ENCODE results near the gene SPATC1L.

The SPATC1L gene

DNA sequence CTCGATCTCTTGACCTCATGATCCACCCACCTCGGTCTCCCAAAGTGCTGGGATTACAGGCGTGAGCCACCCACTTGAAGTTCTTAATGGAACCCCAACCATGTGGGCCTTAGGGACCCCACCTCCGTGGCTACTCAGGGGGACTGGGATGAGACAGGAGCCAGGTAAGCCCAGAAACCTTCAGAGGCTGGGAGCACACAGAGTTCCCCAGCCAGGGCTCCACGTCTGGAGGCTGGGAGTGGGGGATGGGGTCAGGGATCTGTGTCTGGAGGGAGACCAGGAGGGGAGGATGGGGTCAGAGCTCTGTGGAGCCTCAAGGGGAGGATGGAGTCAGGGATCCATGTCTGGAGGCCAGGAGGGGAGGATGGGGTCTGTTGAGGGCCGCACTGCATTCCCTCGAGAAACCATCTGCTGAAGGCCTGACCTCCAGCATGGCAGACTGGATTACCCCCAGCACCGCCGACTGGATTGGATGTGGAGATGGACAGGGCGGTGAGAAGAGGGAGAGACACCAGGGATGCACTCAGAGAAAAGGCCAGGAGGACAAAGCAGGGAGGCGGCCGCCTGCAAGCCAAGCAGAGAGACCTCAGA lies 26.8 kb downstream of the SPATC1L start (continued):
- TF ChIP-seq, protein P1, sequence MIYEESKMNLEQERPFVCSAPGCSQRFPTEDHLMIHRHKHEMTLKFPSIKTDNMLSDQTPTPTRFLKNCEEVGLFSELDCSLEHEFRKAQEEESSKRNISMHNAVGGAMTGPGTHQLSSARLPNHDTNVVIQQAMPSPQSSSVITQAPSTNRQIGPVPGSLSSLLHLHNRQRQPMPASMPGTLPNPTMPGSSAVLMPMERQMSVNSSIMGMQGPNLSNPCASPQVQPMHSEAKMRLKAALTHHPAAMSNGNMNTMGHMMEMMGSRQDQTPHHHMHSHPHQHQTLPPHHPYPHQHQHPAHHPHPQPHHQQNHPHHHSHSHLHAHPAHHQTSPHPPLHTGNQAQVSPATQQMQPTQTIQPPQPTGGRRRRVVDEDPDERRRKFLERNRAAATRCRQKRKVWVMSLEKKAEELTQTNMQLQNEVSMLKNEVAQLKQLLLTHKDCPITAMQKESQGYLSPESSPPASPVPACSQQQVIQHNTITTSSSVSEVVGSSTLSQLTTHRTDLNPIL (CRISPR knock-in tag; IDR thresholded peaks at IDR 0.05; ENCODE audit: low read depth), result no peak
- TF ChIP-seq OSR1 (CRISPR knock-in tag; IDR thresholded peaks at IDR 0.05) (no peak), ZC3H10 (CRISPR knock-in tag; IDR thresholded peaks at IDR 0.05) (no peak), ZNF565 (CRISPR knock-in tag; conservative IDR thresholded peaks at IDR 0.05; ENCODE audit: low read depth) (no peak), ARNTL (CRISPR knock-in tag; IDR thresholded peaks at IDR 0.05; ENCODE audit: borderline replicate concordance, low read depth) (no peak), PPARA (CRISPR knock-in tag; IDR thresholded peaks at IDR 0.05; ENCODE audit: borderline replicate concordance) (no peak), TOX (CRISPR knock-in tag; IDR thresholded peaks at IDR 0.05; ENCODE audit: borderline replicate concordance) (no peak), ESRRG (CRISPR knock-in tag; IDR thresholded peaks at IDR 0.05) (no peak)
- TF ChIP-seq, protein P2, sequence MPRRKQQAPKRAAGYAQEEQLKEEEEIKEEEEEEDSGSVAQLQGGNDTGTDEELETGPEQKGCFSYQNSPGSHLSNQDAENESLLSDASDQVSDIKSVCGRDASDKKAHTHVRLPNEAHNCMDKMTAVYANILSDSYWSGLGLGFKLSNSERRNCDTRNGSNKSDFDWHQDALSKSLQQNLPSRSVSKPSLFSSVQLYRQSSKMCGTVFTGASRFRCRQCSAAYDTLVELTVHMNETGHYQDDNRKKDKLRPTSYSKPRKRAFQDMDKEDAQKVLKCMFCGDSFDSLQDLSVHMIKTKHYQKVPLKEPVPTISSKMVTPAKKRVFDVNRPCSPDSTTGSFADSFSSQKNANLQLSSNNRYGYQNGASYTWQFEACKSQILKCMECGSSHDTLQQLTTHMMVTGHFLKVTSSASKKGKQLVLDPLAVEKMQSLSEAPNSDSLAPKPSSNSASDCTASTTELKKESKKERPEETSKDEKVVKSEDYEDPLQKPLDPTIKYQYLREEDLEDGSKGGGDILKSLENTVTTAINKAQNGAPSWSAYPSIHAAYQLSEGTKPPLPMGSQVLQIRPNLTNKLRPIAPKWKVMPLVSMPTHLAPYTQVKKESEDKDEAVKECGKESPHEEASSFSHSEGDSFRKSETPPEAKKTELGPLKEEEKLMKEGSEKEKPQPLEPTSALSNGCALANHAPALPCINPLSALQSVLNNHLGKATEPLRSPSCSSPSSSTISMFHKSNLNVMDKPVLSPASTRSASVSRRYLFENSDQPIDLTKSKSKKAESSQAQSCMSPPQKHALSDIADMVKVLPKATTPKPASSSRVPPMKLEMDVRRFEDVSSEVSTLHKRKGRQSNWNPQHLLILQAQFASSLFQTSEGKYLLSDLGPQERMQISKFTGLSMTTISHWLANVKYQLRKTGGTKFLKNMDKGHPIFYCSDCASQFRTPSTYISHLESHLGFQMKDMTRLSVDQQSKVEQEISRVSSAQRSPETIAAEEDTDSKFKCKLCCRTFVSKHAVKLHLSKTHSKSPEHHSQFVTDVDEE (CRISPR knock-in tag; IDR thresholded peaks at IDR 0.05), result no peak

DNA sequence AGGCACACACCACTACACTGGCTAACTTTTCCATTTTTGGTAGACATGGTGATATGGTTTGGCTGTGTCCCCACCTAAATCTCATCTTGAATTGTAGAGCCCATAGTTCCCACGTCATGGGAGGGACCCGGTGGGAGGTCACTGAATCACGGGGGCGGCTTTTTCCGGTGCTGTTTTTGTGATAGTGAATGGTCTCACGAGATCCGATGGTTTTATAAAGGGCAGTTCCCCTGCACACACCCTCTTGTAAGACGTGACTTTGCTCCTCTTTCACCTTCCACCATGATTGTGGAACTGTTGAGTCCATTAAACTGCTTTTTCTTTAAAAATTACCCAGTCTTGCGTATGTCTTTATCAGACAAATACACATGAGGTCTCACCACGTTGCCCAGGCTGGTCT lies 27.6 kb downstream of the SPATC1L start:
- ATAC-seq, result no peak
- TF ChIP-seq TOX (CRISPR knock-in tag; IDR thresholded peaks at IDR 0.05; ENCODE audit: borderline replicate concordance), result no peak
- TF ChIP-seq ISL1 (CRISPR knock-in tag; IDR thresholded peaks at IDR 0.05), result no peak
- no peak for TF ChIP-seq ESRRG (CRISPR knock-in tag; IDR thresholded peaks at IDR 0.05)
- no peak for TF ChIP-seq OSR1 (CRISPR knock-in tag; IDR thresholded peaks at IDR 0.05)
- no peak for TF ChIP-seq ARNTL (CRISPR knock-in tag; IDR thresholded peaks at IDR 0.05; ENCODE audit: borderline replicate concordance, low read depth)
- no peak for TF ChIP-seq GLIS3 (CRISPR knock-in tag; IDR thresholded peaks at IDR 0.05)
- no peak for TF ChIP-seq SNAI2 (CRISPR knock-in tag; IDR thresholded peaks at IDR 0.05)
- TF ChIP-seq BACH2 (CRISPR knock-in tag; IDR thresholded peaks at IDR 0.05; ENCODE audit: borderline replicate concordance), result no peak
- TF ChIP-seq, protein P2 (CRISPR knock-in tag; IDR thresholded peaks at IDR 0.05), result no peak
- TF ChIP-seq ZNF8 (CRISPR knock-in tag; IDR thresholded peaks at IDR 0.05), result no peak
- TF ChIP-seq ZNF565 (CRISPR knock-in tag; conservative IDR thresholded peaks at IDR 0.05; ENCODE audit: low read depth), result no peak
- no peak for TF ChIP-seq ZC3H10 (CRISPR knock-in tag; IDR thresholded peaks at IDR 0.05)
- TF ChIP-seq, protein P3, sequence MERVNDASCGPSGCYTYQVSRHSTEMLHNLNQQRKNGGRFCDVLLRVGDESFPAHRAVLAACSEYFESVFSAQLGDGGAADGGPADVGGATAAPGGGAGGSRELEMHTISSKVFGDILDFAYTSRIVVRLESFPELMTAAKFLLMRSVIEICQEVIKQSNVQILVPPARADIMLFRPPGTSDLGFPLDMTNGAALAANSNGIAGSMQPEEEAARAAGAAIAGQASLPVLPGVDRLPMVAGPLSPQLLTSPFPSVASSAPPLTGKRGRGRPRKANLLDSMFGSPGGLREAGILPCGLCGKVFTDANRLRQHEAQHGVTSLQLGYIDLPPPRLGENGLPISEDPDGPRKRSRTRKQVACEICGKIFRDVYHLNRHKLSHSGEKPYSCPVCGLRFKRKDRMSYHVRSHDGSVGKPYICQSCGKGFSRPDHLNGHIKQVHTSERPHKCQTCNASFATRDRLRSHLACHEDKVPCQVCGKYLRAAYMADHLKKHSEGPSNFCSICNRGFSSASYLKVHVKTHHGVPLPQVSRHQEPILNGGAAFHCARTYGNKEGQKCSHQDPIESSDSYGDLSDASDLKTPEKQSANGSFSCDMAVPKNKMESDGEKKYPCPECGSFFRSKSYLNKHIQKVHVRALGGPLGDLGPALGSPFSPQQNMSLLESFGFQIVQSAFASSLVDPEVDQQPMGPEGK (CRISPR knock-in tag; IDR thresholded peaks at IDR 0.05; ENCODE audit: borderline replicate concordance), result no peak
- TF ChIP-seq TCF4 (CRISPR knock-in tag; IDR thresholded peaks at IDR 0.05; ENCODE audit: borderline replicate concordance), result no peak
- no peak for TF ChIP-seq PPARA (CRISPR knock-in tag; IDR thresholded peaks at IDR 0.05; ENCODE audit: borderline replicate concordance)
- no peak for TF ChIP-seq ZNF70 (CRISPR knock-in tag; IDR thresholded peaks at IDR 0.05)
- TF ChIP-seq, protein P4, sequence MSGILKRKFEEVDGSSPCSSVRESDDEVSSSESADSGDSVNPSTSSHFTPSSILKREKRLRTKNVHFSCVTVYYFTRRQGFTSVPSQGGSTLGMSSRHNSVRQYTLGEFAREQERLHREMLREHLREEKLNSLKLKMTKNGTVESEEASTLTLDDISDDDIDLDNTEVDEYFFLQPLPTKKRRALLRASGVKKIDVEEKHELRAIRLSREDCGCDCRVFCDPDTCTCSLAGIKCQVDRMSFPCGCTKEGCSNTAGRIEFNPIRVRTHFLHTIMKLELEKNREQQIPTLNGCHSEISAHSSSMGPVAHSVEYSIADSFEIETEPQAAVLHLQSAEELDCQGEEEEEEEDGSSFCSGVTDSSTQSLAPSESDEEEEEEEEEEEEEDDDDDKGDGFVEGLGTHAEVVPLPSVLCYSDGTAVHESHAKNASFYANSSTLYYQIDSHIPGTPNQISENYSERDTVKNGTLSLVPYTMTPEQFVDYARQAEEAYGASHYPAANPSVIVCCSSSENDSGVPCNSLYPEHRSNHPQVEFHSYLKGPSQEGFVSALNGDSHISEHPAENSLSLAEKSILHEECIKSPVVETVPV (CRISPR knock-in tag; IDR thresholded peaks at IDR 0.05), result no peak
- TF ChIP-seq, protein P5, sequence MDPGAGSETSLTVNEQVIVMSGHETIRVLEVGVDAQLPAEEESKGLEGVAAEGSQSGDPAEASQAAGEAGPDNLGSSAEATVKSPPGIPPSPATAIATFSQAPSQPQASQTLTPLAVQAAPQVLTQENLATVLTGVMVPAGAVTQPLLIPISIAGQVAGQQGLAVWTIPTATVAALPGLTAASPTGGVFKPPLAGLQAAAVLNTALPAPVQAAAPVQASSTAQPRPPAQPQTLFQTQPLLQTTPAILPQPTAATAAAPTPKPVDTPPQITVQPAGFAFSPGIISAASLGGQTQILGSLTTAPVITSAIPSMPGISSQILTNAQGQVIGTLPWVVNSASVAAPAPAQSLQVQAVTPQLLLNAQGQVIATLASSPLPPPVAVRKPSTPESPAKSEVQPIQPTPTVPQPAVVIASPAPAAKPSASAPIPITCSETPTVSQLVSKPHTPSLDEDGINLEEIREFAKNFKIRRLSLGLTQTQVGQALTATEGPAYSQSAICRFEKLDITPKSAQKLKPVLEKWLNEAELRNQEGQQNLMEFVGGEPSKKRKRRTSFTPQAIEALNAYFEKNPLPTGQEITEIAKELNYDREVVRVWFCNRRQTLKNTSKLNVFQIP (CRISPR knock-in tag; IDR thresholded peaks at IDR 0.05; ENCODE audit: borderline replicate concordance, low read depth), result no peak
- no peak for TF ChIP-seq ZFP30 (CRISPR knock-in tag; IDR thresholded peaks at IDR 0.05)
